ENCODE data around the gene ARHGAP24.
"Not testable (repeated sequence)": the region's sequence is repeated elsewhere in the genome, so short reads cannot be mapped to it uniquely, and the experiment has no call there.

Gene ARHGAP24

GRCh38 chr4:85659610-85660218 is 184.8 kb downstream of the ARHGAP24 start:
- TF ChIP-seq CTCF (IDR thresholded peaks at IDR 0.05; ENCODE audit: poor library complexity, severe bottlenecking): no peak
- H3K4me3 ChIP-seq (ENCODE audit: severe bottlenecking): no peak overlapping the region
- DNase-seq (ENCODE audit: low spot score) (no peak), ATAC-seq (ENCODE audit: low read depth) (no peak)
- no peaks in the 10 kb centered on the region for H3K27me3 ChIP-seq (ENCODE audit: insufficient read depth, poor library complexity, severe bottlenecking)
- no peaks in the 10 kb centered on the region for H3K9me3 ChIP-seq (ENCODE audit: severe bottlenecking)
- H3K27ac ChIP-seq (ENCODE audit: poor library complexity, severe bottlenecking): no peak overlapping the region
- no peaks in the 10 kb centered on the region for H3K36me3 ChIP-seq (ENCODE audit: low read depth)
- no peaks in the 10 kb centered on the region for H3K4me1 ChIP-seq (ENCODE audit: insufficient read depth, poor library complexity, severe bottlenecking)

GRCh38 chr4:85666625-85667024 is 191.7 kb downstream of the ARHGAP24 start:
- ATAC-seq (ENCODE audit: low read depth); H3K9me3 ChIP-seq (ENCODE audit: severe bottlenecking); H3K27me3 ChIP-seq (ENCODE audit: insufficient read depth, poor library complexity, severe bottlenecking); H3K27ac ChIP-seq (ENCODE audit: poor library complexity, severe bottlenecking); H3K4me3 ChIP-seq (ENCODE audit: severe bottlenecking); H3K36me3 ChIP-seq (ENCODE audit: low read depth); H3K4me1 ChIP-seq (ENCODE audit: insufficient read depth, poor library complexity, severe bottlenecking); DNase-seq (ENCODE audit: low spot score): not testable (repeated sequence)

- TF ChIP-seq CTCF (IDR thresholded peaks at IDR 0.05; ENCODE audit: poor library complexity, severe bottlenecking): no peak
- Histone ChIP-seq H3K27me3 (ENCODE audit: insufficient read depth, poor library complexity, severe bottlenecking) (no peaks in the 10 kb centered on the region), H3K36me3 (ENCODE audit: low read depth) (no peaks in the 10 kb centered on the region), H3K4me1 (ENCODE audit: insufficient read depth, poor library complexity, severe bottlenecking) (no peaks in the 10 kb centered on the region), H3K9me3 (ENCODE audit: severe bottlenecking) (no peaks in the 10 kb centered on the region), H3K27ac (ENCODE audit: poor library complexity, severe bottlenecking) (no peak overlapping the region), H3K4me3 (ENCODE audit: severe bottlenecking) (no peak overlapping the region)
- DNase-seq (ENCODE audit: low spot score): no peak
- no peak for ATAC-seq (ENCODE audit: low read depth)
These were observed 194.3 kb downstream of the ARHGAP24 start for GRCh38 chr4:85669204-85669603.

- Histone ChIP-seq H3K27me3 (ENCODE audit: insufficient read depth, poor library complexity, severe bottlenecking) (no peaks in the 10 kb centered on the region), H3K36me3 (ENCODE audit: low read depth) (no peaks in the 10 kb centered on the region), H3K4me1 (ENCODE audit: insufficient read depth, poor library complexity, severe bottlenecking) (no peaks in the 10 kb centered on the region), H3K27ac (ENCODE audit: poor library complexity, severe bottlenecking) (no peak overlapping the region), H3K9me3 (ENCODE audit: severe bottlenecking) (no peaks in the 10 kb centered on the region), H3K4me3 (ENCODE audit: severe bottlenecking) (no peak overlapping the region)
- no peak for TF ChIP-seq CTCF (IDR thresholded peaks at IDR 0.05; ENCODE audit: poor library complexity, severe bottlenecking)
- ATAC-seq (ENCODE audit: low read depth): no peak
- no peak for DNase-seq (ENCODE audit: low spot score)
These were observed 195.1 kb downstream of the ARHGAP24 start for GRCh38 chr4:85669992-85670548.

GRCh38 chr4:85671120-85671519 is 196.2 kb downstream of the ARHGAP24 start:
- H3K9me3 ChIP-seq (ENCODE audit: severe bottlenecking): no peaks in the 10 kb centered on the region
- H3K4me3 ChIP-seq (ENCODE audit: severe bottlenecking): no peak overlapping the region
- DNase-seq (ENCODE audit: low spot score) (no peak), ATAC-seq (ENCODE audit: low read depth) (no peak)
- no peaks in the 10 kb centered on the region for H3K4me1 ChIP-seq (ENCODE audit: insufficient read depth, poor library complexity, severe bottlenecking)
- H3K27ac ChIP-seq (ENCODE audit: poor library complexity, severe bottlenecking): no peak overlapping the region
- H3K36me3 ChIP-seq (ENCODE audit: low read depth): no peaks in the 10 kb centered on the region
- H3K27me3 ChIP-seq (ENCODE audit: insufficient read depth, poor library complexity, severe bottlenecking): no peaks in the 10 kb centered on the region
- TF ChIP-seq CTCF (IDR thresholded peaks at IDR 0.05; ENCODE audit: poor library complexity, severe bottlenecking): no peak
